ENCODE data around the gene GLYAT. TPM values are rescaled to one million over a fixed set of nuclear protein-coding genes. Genes with fewer than 3 reads are reported as not detected.

Gene GLYAT
- total and polyA plus RNA-seq, 2 experiments from 2014 or later: 0.10 TPM; not detected in 1

- no peak overlapping the region for H3K27ac Mint-ChIP-seq
- ATAC-seq (no peak), DNase-seq (ENCODE audit: low spot score) (no peak)
- H3K9me2 ChIP-seq (ENCODE audit: insufficient read depth): 0 out of 2 replicates have a peak, but pooled peaks cover 5% of the 10 kb centered on the region
- H3K36me3 Mint-ChIP-seq (ENCODE audit: low read depth): peaks cover 5% of the 10 kb centered on the region; the same call in 2 of the 3 replicates
- no peaks in the 10 kb centered on the region for H3K27me3 ChIP-seq (ENCODE audit: insufficient read depth)
- no peaks in the 10 kb centered on the region for H3F3A ChIP-seq (replicated peaks; ENCODE audit: low read depth)
- no peaks in the 10 kb centered on the region for H3K4me1 ChIP-seq (ENCODE audit: insufficient read depth)
- no peak overlapping the region for H3K4me3 ChIP-seq
- H3K4me1 Mint-ChIP-seq: no peaks in the 10 kb centered on the region
- H4K20me1 ChIP-seq (replicated peaks; ENCODE audit: insufficient read depth): no peaks in the 10 kb centered on the region
- H3K9me3 Mint-ChIP-seq: peaks cover 76% of the 10 kb centered on the region
- H3K27ac ChIP-seq (ENCODE audit: low read depth): no peak overlapping the region
- H3K79me2 ChIP-seq (replicated peaks; ENCODE audit: insufficient read depth): no peaks in the 10 kb centered on the region
- no peaks in the 10 kb centered on the region; the same call in 1 of the 2 replicates for H3K36me3 ChIP-seq (ENCODE audit: insufficient read depth)
- H3K27me3 Mint-ChIP-seq (ENCODE audit: insufficient read depth, low read depth, poor library complexity): no peaks in the 10 kb centered on the region
- H3K4me2 ChIP-seq: no peak overlapping the region
- no peak overlapping the region for H3K4me3 Mint-ChIP-seq
- TF ChIP-seq POLR2AphosphoS5 (IDR thresholded peaks at IDR 0.05; ENCODE audit: low read depth): no peak
- no peak for TF ChIP-seq ZNF331 (CRISPR knock-in tag; IDR thresholded peaks at IDR 0.05; ENCODE audit: low read depth)
- TF ChIP-seq EZH2phosphoT487 (IDR thresholded peaks at IDR 0.05; ENCODE audit: unreplicated experiment): no peak
- no peak for TF ChIP-seq NANOG (IDR thresholded peaks at IDR 0.05; ENCODE audit: borderline replicate concordance)
- no peak for TF ChIP-seq CREB1 (CRISPR knock-in tag; IDR thresholded peaks at IDR 0.05; ENCODE audit: low read depth)
- TF ChIP-seq, protein P1, sequence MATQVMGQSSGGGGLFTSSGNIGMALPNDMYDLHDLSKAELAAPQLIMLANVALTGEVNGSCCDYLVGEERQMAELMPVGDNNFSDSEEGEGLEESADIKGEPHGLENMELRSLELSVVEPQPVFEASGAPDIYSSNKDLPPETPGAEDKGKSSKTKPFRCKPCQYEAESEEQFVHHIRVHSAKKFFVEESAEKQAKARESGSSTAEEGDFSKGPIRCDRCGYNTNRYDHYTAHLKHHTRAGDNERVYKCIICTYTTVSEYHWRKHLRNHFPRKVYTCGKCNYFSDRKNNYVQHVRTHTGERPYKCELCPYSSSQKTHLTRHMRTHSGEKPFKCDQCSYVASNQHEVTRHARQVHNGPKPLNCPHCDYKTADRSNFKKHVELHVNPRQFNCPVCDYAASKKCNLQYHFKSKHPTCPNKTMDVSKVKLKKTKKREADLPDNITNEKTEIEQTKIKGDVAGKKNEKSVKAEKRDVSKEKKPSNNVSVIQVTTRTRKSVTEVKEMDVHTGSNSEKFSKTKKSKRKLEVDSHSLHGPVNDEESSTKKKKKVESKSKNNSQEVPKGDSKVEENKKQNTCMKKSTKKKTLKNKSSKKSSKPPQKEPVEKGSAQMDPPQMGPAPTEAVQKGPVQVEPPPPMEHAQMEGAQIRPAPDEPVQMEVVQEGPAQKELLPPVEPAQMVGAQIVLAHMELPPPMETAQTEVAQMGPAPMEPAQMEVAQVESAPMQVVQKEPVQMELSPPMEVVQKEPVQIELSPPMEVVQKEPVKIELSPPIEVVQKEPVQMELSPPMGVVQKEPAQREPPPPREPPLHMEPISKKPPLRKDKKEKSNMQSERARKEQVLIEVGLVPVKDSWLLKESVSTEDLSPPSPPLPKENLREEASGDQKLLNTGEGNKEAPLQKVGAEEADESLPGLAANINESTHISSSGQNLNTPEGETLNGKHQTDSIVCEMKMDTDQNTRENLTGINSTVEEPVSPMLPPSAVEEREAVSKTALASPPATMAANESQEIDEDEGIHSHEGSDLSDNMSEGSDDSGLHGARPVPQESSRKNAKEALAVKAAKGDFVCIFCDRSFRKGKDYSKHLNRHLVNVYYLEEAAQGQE (IDR thresholded peaks at IDR 0.05; ENCODE audit: unreplicated experiment): no peak
- TF ChIP-seq EZH2 (IDR thresholded peaks at IDR 0.05; ENCODE audit: low read depth, unreplicated experiment): no peak
- TF ChIP-seq, protein P2, sequence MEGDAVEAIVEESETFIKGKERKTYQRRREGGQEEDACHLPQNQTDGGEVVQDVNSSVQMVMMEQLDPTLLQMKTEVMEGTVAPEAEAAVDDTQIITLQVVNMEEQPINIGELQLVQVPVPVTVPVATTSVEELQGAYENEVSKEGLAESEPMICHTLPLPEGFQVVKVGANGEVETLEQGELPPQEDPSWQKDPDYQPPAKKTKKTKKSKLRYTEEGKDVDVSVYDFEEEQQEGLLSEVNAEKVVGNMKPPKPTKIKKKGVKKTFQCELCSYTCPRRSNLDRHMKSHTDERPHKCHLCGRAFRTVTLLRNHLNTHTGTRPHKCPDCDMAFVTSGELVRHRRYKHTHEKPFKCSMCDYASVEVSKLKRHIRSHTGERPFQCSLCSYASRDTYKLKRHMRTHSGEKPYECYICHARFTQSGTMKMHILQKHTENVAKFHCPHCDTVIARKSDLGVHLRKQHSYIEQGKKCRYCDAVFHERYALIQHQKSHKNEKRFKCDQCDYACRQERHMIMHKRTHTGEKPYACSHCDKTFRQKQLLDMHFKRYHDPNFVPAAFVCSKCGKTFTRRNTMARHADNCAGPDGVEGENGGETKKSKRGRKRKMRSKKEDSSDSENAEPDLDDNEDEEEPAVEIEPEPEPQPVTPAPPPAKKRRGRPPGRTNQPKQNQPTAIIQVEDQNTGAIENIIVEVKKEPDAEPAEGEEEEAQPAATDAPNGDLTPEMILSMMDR (conservative IDR thresholded peaks at IDR 0.05; ENCODE audit: low read depth in 2 of 2): no peak
- TF ChIP-seq, protein P3, sequence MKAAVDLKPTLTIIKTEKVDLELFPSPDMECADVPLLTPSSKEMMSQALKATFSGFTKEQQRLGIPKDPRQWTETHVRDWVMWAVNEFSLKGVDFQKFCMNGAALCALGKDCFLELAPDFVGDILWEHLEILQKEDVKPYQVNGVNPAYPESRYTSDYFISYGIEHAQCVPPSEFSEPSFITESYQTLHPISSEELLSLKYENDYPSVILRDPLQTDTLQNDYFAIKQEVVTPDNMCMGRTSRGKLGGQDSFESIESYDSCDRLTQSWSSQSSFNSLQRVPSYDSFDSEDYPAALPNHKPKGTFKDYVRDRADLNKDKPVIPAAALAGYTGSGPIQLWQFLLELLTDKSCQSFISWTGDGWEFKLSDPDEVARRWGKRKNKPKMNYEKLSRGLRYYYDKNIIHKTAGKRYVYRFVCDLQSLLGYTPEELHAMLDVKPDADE (IDR thresholded peaks at IDR 0.05): no peak
- no peak for TF ChIP-seq STAT1 (IDR thresholded peaks at IDR 0.05; ENCODE audit: unreplicated experiment)
- no peak for TF ChIP-seq JUNB (IDR thresholded peaks at IDR 0.05; ENCODE audit: unreplicated experiment)
- no peak for TF ChIP-seq ZNF462 (CRISPR knock-in tag; IDR thresholded peaks at IDR 0.05)
- no peak for TF ChIP-seq ZNF114 (CRISPR knock-in tag; IDR thresholded peaks at IDR 0.05)
- H2AFZ ChIP-seq: no peak overlapping the region
These were observed 37.6 kb upstream of the GLYAT start for GRCh38 chr11:58769308-58769707.

Data from GM23338 (cell line).